Panc1 (cell line): ENCODE data around the gene DHRS12.

ENCODE experiments used
- POLR2AphosphoS5 ChIP-seq: IDR thresholded peaks from 2 replicates; pipeline ENCODE4 v1.6.1; 2012; ENCODE audit warnings: mild to moderate bottlenecking, low read depth, low read length, moderate library complexity
- TF ChIP-seq, protein P1 (sequence below), 2 experiments: IDR thresholded peaks; 2 replicates each; pipeline ENCODE4 v1.6.1; 2011 to 2012; ENCODE audit warnings: low read depth in 2 of 2, control low read depth in 1 of 2, low read length in 1 of 2, mild to moderate bottlenecking in 1 of 2, moderate library complexity in 1 of 2; ENCODE audit not compliant: insufficient read depth in 1 of 2

DNA sequence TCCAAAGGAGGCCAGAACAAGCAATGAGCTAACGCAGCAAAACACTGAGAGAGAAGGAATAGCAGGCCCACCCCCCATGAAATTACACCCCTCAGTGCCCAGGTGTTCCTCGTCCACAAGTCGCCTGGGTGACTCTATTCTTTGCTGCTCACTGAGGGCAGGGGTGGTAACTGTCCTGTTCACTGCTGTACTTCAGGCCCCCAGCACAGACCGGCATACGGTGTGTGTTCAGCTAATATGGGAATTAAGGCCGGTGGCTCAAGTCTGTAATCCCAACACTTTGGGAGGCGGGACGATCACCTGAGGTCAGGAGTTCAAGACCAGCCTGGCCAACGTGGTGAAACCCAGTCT is 31.9 kb downstream of the DHRS12 start:
- TF ChIP-seq, protein P1, sequence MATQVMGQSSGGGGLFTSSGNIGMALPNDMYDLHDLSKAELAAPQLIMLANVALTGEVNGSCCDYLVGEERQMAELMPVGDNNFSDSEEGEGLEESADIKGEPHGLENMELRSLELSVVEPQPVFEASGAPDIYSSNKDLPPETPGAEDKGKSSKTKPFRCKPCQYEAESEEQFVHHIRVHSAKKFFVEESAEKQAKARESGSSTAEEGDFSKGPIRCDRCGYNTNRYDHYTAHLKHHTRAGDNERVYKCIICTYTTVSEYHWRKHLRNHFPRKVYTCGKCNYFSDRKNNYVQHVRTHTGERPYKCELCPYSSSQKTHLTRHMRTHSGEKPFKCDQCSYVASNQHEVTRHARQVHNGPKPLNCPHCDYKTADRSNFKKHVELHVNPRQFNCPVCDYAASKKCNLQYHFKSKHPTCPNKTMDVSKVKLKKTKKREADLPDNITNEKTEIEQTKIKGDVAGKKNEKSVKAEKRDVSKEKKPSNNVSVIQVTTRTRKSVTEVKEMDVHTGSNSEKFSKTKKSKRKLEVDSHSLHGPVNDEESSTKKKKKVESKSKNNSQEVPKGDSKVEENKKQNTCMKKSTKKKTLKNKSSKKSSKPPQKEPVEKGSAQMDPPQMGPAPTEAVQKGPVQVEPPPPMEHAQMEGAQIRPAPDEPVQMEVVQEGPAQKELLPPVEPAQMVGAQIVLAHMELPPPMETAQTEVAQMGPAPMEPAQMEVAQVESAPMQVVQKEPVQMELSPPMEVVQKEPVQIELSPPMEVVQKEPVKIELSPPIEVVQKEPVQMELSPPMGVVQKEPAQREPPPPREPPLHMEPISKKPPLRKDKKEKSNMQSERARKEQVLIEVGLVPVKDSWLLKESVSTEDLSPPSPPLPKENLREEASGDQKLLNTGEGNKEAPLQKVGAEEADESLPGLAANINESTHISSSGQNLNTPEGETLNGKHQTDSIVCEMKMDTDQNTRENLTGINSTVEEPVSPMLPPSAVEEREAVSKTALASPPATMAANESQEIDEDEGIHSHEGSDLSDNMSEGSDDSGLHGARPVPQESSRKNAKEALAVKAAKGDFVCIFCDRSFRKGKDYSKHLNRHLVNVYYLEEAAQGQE (IDR thresholded peaks at IDR 0.05; ENCODE audit: insufficient read depth in 1 of 2, low read depth in 2 of 2, low read length in 1 of 2) = no peak
- no peak for TF ChIP-seq POLR2AphosphoS5
